GM12874 (cell line): ENCODE data around the gene IGFL1.
A peak's percentile ranks its signal among the peaks of the same experiment; 100 is the strongest.

Experiments used
- CTCF ChIP-seq: IDR thresholded peaks from 2 replicates; pipeline ENCODE4 v1.5.1; 2011; ENCODE audit warnings: low read depth, mild to moderate bottlenecking, control low read depth, low read length, moderate library complexity; ENCODE audit not compliant: insufficient read depth

IGFL1 gene

GRCh38 chr19:46241626-46242025, 12.1 kb downstream of the IGFL1 start:
- TF ChIP-seq CTCF: no peak

- TF ChIP-seq CTCF: no peak
These were observed 20.7 kb downstream of the IGFL1 start for GRCh38 chr19:46250076-46250735.

- TF ChIP-seq CTCF: no peak
These were observed 21.9 kb downstream of the IGFL1 start for GRCh38 chr19:46251416-46251815.

GRCh38 chr19:46254776-46255175, 25.2 kb downstream of the IGFL1 start:
- TF ChIP-seq CTCF: no peak

- no peak for TF ChIP-seq CTCF
These were observed 27.3 kb downstream of the IGFL1 start for GRCh38 chr19:46256855-46257254.

GRCh38 chr19:46265217-46265828, 35.8 kb downstream of the IGFL1 start:
- peak; percentile 68; the same call in 1 of the 2 replicates for TF ChIP-seq CTCF

- no peak for TF ChIP-seq CTCF
These were observed 39.6 kb downstream of the IGFL1 start for GRCh38 chr19:46269101-46269500.
